Stomach (tissue), 4 donors: ENCODE results near the gene VTI1A.

ENCODE experiments used
- CTCF ChIP-seq, 7 experiments: fragments of 450-650 bp in 4 of 7; fragments of 200-600 bp in 3 of 7; sonication (generic) in 3 of 7; IDR thresholded peaks; one replicate each; pipeline ENCODE4 v1.5.1; 2016 to 2019; ENCODE audit warnings: antibody characterized with exemption in 7 of 7, control low read depth in 2 of 7, mild to moderate bottlenecking in 1 of 7
- EP300 ChIP-seq: sonication (generic); formaldehyde crosslinking; IDR thresholded peaks from one replicate; pipeline ENCODE4 v1.6.1; 2017; ENCODE audit warnings: antibody characterized with exemption
- POLR2A ChIP-seq, 4 donors: fragments of 450-650 bp; IDR thresholded peaks; one replicate each; pipeline ENCODE4 v1.6.1; 2016; ENCODE audit warnings: antibody characterized with exemption in 4 of 4, control low read depth in 2 of 4, mild to moderate bottlenecking in 1 of 4, moderate library complexity in 1 of 4

DNA sequence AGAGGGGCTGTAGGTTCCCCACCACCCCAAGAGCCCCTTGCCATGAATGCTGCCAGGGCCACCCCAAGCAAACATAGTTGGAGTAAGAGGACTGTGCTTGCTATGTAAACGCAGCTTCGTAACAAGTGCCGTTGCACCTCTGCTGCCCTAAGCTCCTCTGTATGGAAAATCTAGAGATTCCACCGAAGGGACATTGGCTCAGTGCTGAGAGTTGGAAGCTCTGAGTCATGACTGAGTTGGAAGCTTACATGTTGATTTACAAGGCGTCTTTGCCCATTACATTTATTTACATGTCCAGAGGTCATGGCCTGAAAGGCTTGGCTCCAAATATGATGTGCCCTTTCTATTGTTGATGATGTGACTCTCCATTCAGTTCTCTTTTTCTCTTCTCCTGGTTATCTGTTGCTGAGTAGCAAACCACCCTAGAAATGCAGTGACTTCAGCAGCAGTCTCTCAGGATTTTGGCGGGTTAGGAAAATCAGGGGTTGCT, 270.0 kb downstream of the VTI1A start:
- TF ChIP-seq CTCF (IDR thresholded peaks at IDR 0.05) = no peak
- no peak for TF ChIP-seq POLR2A (IDR thresholded peaks at IDR 0.05)
- no peak for TF ChIP-seq EP300
